H1 (cell line): Measurements from ENCODE around the gene RAB1A. TPM values are rescaled to one million over a fixed set of nuclear protein-coding genes. Genes with fewer than 3 reads are reported as not detected.

Source experiments
- MAX ChIP-seq: IDR thresholded peaks from 2 replicates; pipeline ENCODE4 v1.6.1; 2012; ENCODE audit warnings: inconsistent platforms
- NANOG ChIP-seq: IDR thresholded peaks from 2 replicates; pipeline ENCODE4 v1.6.1; 2011; ENCODE audit warnings: low read length, low read depth, mild to moderate bottlenecking, inconsistent platforms; ENCODE audit not compliant: insufficient read depth, poor library complexity, severe bottlenecking
- RBBP5 ChIP-seq: IDR thresholded peaks from 2 replicates; pipeline ENCODE4 v1.7.1; 2012; ENCODE audit warnings: low read depth, mild to moderate bottlenecking, inconsistent platforms, low read length, moderate library complexity, borderline replicate concordance
- RNF2 ChIP-seq: fragments of 200-900, 300-1000 bp; sonication (generic); IDR thresholded peaks from 2 replicates; pipeline ENCODE4 v1.7.1; 2016; ENCODE audit warnings: borderline replicate concordance, low read depth, mild to moderate bottlenecking, antibody characterized with exemption, low read length; ENCODE audit not compliant: poor library complexity, severe bottlenecking; ENCODE audit errors: missing control alignments
- polyA plus RNA-seq, 7 experiments: library from polyadenylated mRNA; depleted of rRNA in 3 of 7; stranded (reverse) in 5 of 7; unstranded in 2 of 7; fragments of >200 nt in 5 of 7; fragments of 200-250 nt in 2 of 7; gene quantifications; 1 replicate in 5 of 7; 2 replicates in 1 of 7; 4 replicates in 1 of 7; pipeline versions ENCODE4 v1.2.1 to v1.2.3, GENCODE V29; 2011 to 2013; ENCODE audit warnings: missing spikeins in 2 of 7, mixed read lengths in 2 of 7
- total RNA-seq: library from RNA; stranded (reverse); fragmentation: NEBNext Ultra II Directional; extraction: Animal tissue kit (Norgen Biotek cat#: 25700); gene quantifications from 2 replicates; pipeline ENCODE4 v1.2.1, GENCODE V29; 2021

The RAB1A gene
- total and polyA plus RNA-seq, 2 of the 8 experiments (the other 6 are each of a cell fraction or from before 2014, with no cell fraction given): 77.9 to 120 TPM

- no peak for TF ChIP-seq RNF2
- TF ChIP-seq RBBP5: no peak
- TF ChIP-seq NANOG: no peak
- no peak for TF ChIP-seq MAX
Observed at GRCh38 chr2:65156041-65156440, 26.1 kb upstream of the RAB1A start (continued).
